DOHH2 (cell line): ENCODE results near the gene DLX2.

Experiments
- EZH2phosphoT487 ChIP-seq: fragments of 200-600 bp; sonication (generic); IDR thresholded peaks from 2 replicates; pipeline ENCODE4 v1.6.1; 2017; ENCODE audit warnings: borderline replicate concordance, mild to moderate bottlenecking, antibody characterized with exemption, low read length, moderate library complexity, mixed read lengths
- TF ChIP-seq, protein P1 (sequence below): fragments of 200-600 bp; sonication (generic); IDR thresholded peaks from one replicate; pipeline ENCODE4 v1.5.1; 2014; ENCODE audit warnings: antibody characterized with exemption, mild to moderate bottlenecking, low read depth, low read length; ENCODE audit not compliant: poor library complexity, severe bottlenecking

GRCh38 chr2:172056293-172056692 lies 46.4 kb downstream of the DLX2 start:
- TF ChIP-seq EZH2phosphoT487: no peak
- TF ChIP-seq, protein P1, sequence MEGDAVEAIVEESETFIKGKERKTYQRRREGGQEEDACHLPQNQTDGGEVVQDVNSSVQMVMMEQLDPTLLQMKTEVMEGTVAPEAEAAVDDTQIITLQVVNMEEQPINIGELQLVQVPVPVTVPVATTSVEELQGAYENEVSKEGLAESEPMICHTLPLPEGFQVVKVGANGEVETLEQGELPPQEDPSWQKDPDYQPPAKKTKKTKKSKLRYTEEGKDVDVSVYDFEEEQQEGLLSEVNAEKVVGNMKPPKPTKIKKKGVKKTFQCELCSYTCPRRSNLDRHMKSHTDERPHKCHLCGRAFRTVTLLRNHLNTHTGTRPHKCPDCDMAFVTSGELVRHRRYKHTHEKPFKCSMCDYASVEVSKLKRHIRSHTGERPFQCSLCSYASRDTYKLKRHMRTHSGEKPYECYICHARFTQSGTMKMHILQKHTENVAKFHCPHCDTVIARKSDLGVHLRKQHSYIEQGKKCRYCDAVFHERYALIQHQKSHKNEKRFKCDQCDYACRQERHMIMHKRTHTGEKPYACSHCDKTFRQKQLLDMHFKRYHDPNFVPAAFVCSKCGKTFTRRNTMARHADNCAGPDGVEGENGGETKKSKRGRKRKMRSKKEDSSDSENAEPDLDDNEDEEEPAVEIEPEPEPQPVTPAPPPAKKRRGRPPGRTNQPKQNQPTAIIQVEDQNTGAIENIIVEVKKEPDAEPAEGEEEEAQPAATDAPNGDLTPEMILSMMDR: no peak
